Measurements from ENCODE around the gene WAPL. TPM values are rescaled to one million over a fixed set of nuclear protein-coding genes. Genes with fewer than 3 reads are reported as not detected.

Gene WAPL
- total and polyA plus RNA-seq, 2 of the 13 experiments (the other 11 are each of a cell fraction or from before 2014, with no cell fraction given), result 13.2 to 43.5 TPM

DNA sequence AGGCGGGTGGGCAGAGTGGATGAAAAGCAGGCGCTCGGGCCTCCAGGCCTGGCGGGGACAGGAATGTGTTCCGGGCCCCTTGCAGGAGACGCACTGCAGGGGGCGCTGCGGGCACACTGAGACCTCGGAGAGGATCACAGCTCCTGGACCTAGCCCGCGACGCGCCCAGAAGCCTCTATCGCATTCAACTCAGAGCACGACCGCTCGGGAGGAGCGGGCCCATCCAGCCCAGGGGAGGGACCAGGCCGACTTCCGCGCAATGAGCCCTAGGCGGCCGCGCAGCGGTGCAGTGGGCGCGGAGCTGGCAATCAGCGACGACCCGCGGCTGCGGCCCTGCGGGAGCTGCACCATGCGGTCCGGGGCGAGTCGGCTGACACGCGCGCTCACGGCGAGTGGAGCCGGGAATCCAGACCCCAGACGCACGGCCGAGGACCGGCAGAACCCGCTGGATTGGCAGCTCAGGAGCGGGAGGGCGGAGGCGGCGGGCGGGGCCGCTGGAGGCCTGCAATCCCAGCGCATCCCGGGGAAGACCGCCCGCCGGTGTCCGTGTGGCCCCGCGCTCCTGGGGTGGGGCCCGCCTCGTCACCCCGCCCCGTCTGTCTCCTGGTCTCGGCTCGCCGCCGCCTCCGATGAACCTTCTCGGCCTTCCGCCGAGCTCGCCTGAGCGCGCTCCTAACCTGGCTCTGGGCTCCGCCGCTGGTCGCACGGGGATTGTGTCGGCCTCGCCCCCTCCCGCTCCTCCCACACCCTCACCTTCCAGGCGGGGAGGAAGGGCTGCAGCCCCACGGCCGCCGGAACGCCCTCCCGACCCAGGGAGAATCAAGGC lies 121.5 kb downstream of the WAPL start:
- in situ Hi-C loops (cut with HindIII; ENCODE audit: extremely low pct_ligation_motif_present, low pct_unique_long_range_greater_than_20kb) (loop anchor here (5.0 kb wide), 2 partner anchors 37 to 182 kb away; no protein-coding TSS in a partner anchor), intact Hi-C loops (cut with micrococcal nuclease; ENCODE audit: unreplicated experiment) (loop anchor here (1.0 to 2.0 kb wide), 5 partner anchors 10 to 185 kb away; partner anchors contain the start of gene WAPL)
- H3K27me3 ChIP-seq (ENCODE audit: control insufficient read depth in 1 of 2, insufficient read depth in 2 of 2, low read length in 2 of 2), result 0 out of 5 replicates have a peak, but pooled peaks cover 0 to 4% of the 10 kb centered on the region in 2 experiments
- 3% methylated on average over 12 of the region's 90 CpGs for WGBS (ENCODE audit: low lambda C conversion rate)
- H3K79me2 ChIP-seq (ENCODE audit: insufficient read depth, low read length), result peaks cover 4% of the 10 kb centered on the region
- no TSS peak for BruUV-seq (replicated peaks)
- H2AFZ ChIP-seq (ENCODE audit: low read length), result no peak overlapping the region
- H3K4me1 ChIP-seq (ENCODE audit: insufficient read depth, low read length), result peaks cover 28% of the 10 kb centered on the region
- FAIRE-seq, result no peak
- peak; percentile 94 for DNase-seq (ENCODE audit: low spot score)
- no peaks in the 10 kb centered on the region for H3K36me3 ChIP-seq (replicated peaks in 1 of 2; ENCODE audit: control insufficient read depth in 1 of 2, insufficient read depth in 2 of 2, low read length in 2 of 2)
- POLR2A ChIA-PET, result interaction anchor here (0.6 to 4.7 kb wide), 17 partner anchors 9 to 185 kb away, joined by 3 to 79 read pairs (median 4); partner anchors contain the start of gene WAPL
- peak overlapping the region; percentile 71 to 88 (median 80) for H3K4me3 ChIP-seq (replicated peaks in 1 of 3; ENCODE audit: insufficient read depth in 1 of 3, low read depth in 2 of 3, low read length in 3 of 3)
- CTCF ChIA-PET (ENCODE audit: low intra/inter-chr PET ratio, low total read pairs), result interaction anchor here (2.5 kb wide), 1 partner anchor 185 kb away, joined by 43 read pairs; no protein-coding TSS in a partner anchor
- H4K20me1 ChIP-seq (ENCODE audit: insufficient read depth, low read length), result no peaks in the 10 kb centered on the region
- H3K9ac ChIP-seq (ENCODE audit: insufficient read depth, low read depth, low read length), result peak overlapping the region; percentile 90
- peak overlapping the region; percentile 74 for H3K27ac ChIP-seq (ENCODE audit: extremely low read length, insufficient read depth, low read length)
- peak overlapping the region; percentile 90 for H3K4me2 ChIP-seq (ENCODE audit: low read depth, low read length)
- ATAC-seq, result peak; percentile 96
- H3K9me3 ChIP-seq (ENCODE audit: low read length), result no peaks in the 10 kb centered on the region
- TF ChIP-seq ZNF737 (CRISPR knock-in tag; IDR thresholded peaks at IDR 0.05; ENCODE audit: borderline replicate concordance), result no peak
- TF ChIP-seq ZNF44 (CRISPR knock-in tag; IDR thresholded peaks at IDR 0.05), result peak; percentile 23
- no peak for TF ChIP-seq ZNF562 (CRISPR knock-in tag; IDR thresholded peaks at IDR 0.05; ENCODE audit: borderline replicate concordance)
- TF ChIP-seq SRSF4 (IDR thresholded peaks at IDR 0.05; ENCODE audit: low read depth, low read length, poor library complexity, severe bottlenecking), result no peak
- peak; percentile 45; the same call in 1 of the 2 replicates for TF ChIP-seq ZNF616 (CRISPR knock-in tag; IDR thresholded peaks at IDR 0.05; ENCODE audit: low read depth)
- TF ChIP-seq, protein P1, sequence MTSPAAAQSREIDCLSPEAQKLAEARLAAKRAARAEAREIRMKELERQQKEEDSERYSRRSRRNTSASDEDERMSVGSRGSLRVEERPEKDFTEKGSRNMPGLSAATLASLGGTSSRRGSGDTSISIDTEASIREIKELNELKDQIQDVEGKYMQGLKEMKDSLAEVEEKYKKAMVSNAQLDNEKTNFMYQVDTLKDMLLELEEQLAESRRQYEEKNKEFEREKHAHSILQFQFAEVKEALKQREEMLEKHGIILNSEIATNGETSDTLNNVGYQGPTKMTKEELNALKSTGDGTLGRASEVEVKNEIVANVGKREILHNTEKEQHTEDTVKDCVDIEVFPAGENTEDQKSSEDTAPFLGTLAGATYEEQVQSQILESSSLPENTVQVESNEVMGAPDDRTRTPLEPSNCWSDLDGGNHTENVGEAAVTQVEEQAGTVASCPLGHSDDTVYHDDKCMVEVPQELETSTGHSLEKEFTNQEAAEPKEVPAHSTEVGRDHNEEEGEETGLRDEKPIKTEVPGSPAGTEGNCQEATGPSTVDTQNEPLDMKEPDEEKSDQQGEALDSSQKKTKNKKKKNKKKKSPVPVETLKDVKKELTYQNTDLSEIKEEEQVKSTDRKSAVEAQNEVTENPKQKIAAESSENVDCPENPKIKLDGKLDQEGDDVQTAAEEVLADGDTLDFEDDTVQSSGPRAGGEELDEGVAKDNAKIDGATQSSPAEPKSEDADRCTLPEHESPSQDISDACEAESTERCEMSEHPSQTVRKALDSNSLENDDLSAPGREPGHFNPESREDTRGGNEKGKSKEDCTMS (CRISPR knock-in tag; conservative IDR thresholded peaks at IDR 0.05), result no peak
- no peak for TF ChIP-seq NBN (conservative IDR thresholded peaks at IDR 0.05)
- TF ChIP-seq, protein P2, sequence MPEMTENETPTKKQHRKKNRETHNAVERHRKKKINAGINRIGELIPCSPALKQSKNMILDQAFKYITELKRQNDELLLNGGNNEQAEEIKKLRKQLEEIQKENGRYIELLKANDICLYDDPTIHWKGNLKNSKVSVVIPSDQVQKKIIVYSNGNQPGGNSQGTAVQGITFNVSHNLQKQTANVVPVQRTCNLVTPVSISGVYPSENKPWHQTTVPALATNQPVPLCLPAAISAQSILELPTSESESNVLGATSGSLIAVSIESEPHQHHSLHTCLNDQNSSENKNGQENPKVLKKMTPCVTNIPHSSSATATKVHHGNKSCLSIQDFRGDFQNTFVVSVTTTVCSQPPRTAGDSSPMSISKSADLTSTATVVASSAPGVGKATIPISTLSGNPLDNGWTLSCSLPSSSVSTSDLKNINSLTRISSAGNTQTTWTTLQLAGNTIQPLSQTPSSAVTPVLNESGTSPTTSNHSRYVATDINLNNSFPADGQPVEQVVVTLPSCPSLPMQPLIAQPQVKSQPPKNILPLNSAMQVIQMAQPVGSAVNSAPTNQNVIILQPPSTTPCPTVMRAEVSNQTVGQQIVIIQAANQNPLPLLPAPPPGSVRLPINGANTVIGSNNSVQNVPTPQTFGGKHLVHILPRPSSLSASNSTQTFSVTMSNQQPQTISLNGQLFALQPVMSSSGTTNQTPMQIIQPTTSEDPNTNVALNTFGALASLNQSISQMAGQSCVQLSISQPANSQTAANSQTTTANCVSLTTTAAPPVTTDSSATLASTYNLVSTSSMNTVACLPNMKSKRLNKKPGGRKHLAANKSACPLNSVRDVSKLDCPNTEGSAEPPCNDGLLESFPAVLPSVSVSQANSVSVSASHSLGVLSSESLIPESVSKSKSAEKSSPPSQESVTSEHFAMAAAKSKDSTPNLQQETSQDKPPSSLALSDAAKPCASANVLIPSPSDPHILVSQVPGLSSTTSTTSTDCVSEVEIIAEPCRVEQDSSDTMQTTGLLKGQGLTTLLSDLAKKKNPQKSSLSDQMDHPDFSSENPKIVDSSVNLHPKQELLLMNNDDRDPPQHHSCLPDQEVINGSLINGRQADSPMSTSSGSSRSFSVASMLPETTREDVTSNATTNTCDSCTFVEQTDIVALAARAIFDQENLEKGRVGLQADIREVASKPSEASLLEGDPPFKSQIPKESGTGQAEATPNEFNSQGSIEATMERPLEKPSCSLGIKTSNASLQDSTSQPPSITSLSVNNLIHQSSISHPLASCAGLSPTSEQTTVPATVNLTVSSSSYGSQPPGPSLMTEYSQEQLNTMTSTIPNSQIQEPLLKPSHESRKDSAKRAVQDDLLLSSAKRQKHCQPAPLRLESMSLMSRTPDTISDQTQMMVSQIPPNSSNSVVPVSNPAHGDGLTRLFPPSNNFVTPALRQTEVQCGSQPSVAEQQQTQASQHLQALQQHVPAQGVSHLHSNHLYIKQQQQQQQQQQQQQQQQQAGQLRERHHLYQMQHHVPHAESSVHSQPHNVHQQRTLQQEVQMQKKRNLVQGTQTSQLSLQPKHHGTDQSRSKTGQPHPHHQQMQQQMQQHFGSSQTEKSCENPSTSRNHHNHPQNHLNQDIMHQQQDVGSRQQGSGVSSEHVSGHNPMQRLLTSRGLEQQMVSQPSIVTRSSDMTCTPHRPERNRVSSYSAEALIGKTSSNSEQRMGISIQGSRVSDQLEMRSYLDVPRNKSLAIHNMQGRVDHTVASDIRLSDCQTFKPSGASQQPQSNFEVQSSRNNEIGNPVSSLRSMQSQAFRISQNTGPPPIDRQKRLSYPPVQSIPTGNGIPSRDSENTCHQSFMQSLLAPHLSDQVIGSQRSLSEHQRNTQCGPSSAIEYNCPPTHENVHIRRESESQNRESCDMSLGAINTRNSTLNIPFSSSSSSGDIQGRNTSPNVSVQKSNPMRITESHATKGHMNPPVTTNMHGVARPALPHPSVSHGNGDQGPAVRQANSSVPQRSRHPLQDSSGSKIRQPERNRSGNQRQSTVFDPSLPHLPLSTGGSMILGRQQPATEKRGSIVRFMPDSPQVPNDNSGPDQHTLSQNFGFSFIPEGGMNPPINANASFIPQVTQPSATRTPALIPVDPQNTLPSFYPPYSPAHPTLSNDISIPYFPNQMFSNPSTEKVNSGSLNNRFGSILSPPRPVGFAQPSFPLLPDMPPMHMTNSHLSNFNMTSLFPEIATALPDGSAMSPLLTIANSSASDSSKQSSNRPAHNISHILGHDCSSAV (CRISPR knock-in tag; IDR thresholded peaks at IDR 0.05; ENCODE audit: borderline replicate concordance), result no peak
